Neural cell (in vitro differentiated cells): Measurements from ENCODE around the gene CHML.

Experiments
- CTCF ChIP-seq: fragments of 450-650 bp; IDR thresholded peaks from 2 replicates; pipeline ENCODE4 v1.5.1; 2014; ENCODE audit warnings: antibody characterized with exemption, mild to moderate bottlenecking, moderate library complexity; ENCODE audit not compliant: poor library complexity, severe bottlenecking
- EP300 ChIP-seq: fragments of 450-650 bp; conservative IDR thresholded peaks from 2 replicates; pipeline ENCODE4 v1.6.1; 2014; ENCODE audit warnings: antibody characterized with exemption, mild to moderate bottlenecking, moderate library complexity; ENCODE audit not compliant: poor library complexity, severe bottlenecking
- EZH2 ChIP-seq: fragments of 200-600, 300-800 bp; shearing (Covaris generic), sonication (generic); IDR thresholded peaks from 2 replicates; pipeline ENCODE4 v1.6.1; 2014; ENCODE audit warnings: antibody characterized with exemption, low read length, borderline replicate concordance, mild to moderate bottlenecking; ENCODE audit not compliant: insufficient read depth, poor library complexity, severe bottlenecking
- MXI1 ChIP-seq: fragments of 450-650 bp; conservative IDR thresholded peaks from 2 replicates; pipeline ENCODE4 v1.6.1; 2014; ENCODE audit warnings: antibody characterized with exemption, mild to moderate bottlenecking; ENCODE audit not compliant: poor library complexity, severe bottlenecking
- RAD21 ChIP-seq: fragments of 450-650 bp; conservative IDR thresholded peaks from 2 replicates; pipeline ENCODE4 v1.6.1; 2014; ENCODE audit warnings: antibody characterized with exemption, mild to moderate bottlenecking, moderate library complexity
- REST ChIP-seq: IDR thresholded peaks from 2 replicates; pipeline ENCODE4 v1.6.1; 2012; ENCODE audit warnings: borderline replicate concordance

GRCh38 chr1:241640867-241641622, 876 bp upstream of the CHML start:
- TF ChIP-seq CTCF = no peak
- TF ChIP-seq EP300 = no peak
- TF ChIP-seq EZH2 = no peak
- TF ChIP-seq RAD21 = no peak
- TF ChIP-seq MXI1 = no peak
- no peak for TF ChIP-seq REST
